GM23248 (cell line): Measurements from ENCODE around the gene PHLPP1.

Experiments used
- EZH2 ChIP-seq: fragments of 200-600 bp; sonication (generic); IDR thresholded peaks from 2 replicates; pipeline ENCODE4 v1.6.1; 2018; ENCODE audit warnings: antibody characterized with exemption, mild to moderate bottlenecking; ENCODE audit not compliant: insufficient read depth, poor library complexity, severe bottlenecking
- EZH2phosphoT487 ChIP-seq: fragments of 200-600 bp; sonication (generic); IDR thresholded peaks from 2 replicates; pipeline ENCODE4 v1.6.1; 2018; ENCODE audit warnings: antibody characterized with exemption, moderate library complexity, mild to moderate bottlenecking, low read depth; ENCODE audit not compliant: insufficient read depth

GRCh38 chr18:62758591-62758990, 43.2 kb downstream of the PHLPP1 start:
- TF ChIP-seq EZH2 (no peak), EZH2phosphoT487 (no peak)
